Endothelial cell of umbilical vein (primary cell): Measurements from ENCODE around the gene CLEC7A.

ENCODE experiments used
- CTCF ChIP-seq, 2 donors: IDR thresholded peaks; 1 replicate in 1 of 2; 2 replicates in 1 of 2; pipeline ENCODE4 v1.5.1; 2011; ENCODE audit warnings: low read length in 2 of 2, mild to moderate bottlenecking in 2 of 2, moderate library complexity in 2 of 2, control low read depth in 1 of 2, inconsistent platforms in 1 of 2, low read depth in 1 of 2; ENCODE audit not compliant: insufficient read depth in 1 of 2; ENCODE audit errors: extremely low read depth in 1 of 2
- EZH2 ChIP-seq: IDR thresholded peaks from 2 replicates; pipeline ENCODE4 v1.6.1; 2012; ENCODE audit warnings: borderline replicate concordance, low read depth, mild to moderate bottlenecking, moderate library complexity, low read length, inconsistent platforms; ENCODE audit not compliant: severe bottlenecking
- JUN ChIP-seq: IDR thresholded peaks from 2 replicates; pipeline ENCODE4 v1.6.1; 2011; ENCODE audit warnings: borderline replicate concordance, low read depth; ENCODE audit not compliant: insufficient read length, insufficient read depth
- MAX ChIP-seq: IDR thresholded peaks from 2 replicates; pipeline ENCODE4 v1.6.1; 2011; ENCODE audit not compliant: insufficient read depth, insufficient read length
- POLR2A ChIP-seq: IDR thresholded peaks from 2 replicates; pipeline ENCODE4 v1.6.1; 2012; ENCODE audit warnings: low read depth, mild to moderate bottlenecking, control low read depth, low read length
- POLR2AphosphoS5 ChIP-seq: IDR thresholded peaks from 2 replicates; pipeline ENCODE4 v1.6.1; 2012; ENCODE audit warnings: low read depth, mild to moderate bottlenecking, control low read depth, low read length, moderate library complexity; ENCODE audit not compliant: insufficient read depth

- TF ChIP-seq CTCF (IDR thresholded peaks at IDR 0.05; ENCODE audit: extremely low read depth in 1 of 2, insufficient read depth in 1 of 2, low read depth in 1 of 2, low read length in 2 of 2) = no peak
- no peak for TF ChIP-seq POLR2A
- no peak for TF ChIP-seq JUN
- no peak for TF ChIP-seq POLR2AphosphoS5
- TF ChIP-seq EZH2 = no peak
- TF ChIP-seq MAX = no peak
These were observed 10.9 kb downstream of the CLEC7A start for GRCh38 chr12:10119066-10119465.
